Left kidney (tissue), 2 donors: ENCODE measurements around the gene NFIX. TPM values are rescaled to one million over a fixed set of nuclear protein-coding genes. Genes with fewer than 3 reads are reported as not detected.

Source experiments
- DNase-seq: peaks from one replicate; pipeline ENCODE4 v3.0.0-alpha.2; 2013
- polyA plus RNA-seq: library from polyadenylated mRNA; unstranded; fragments of 120-200 nt; gene quantifications from one replicate; pipeline ENCODE4 v1.2.1, GENCODE V29; 2013; ENCODE audit not compliant: insufficient read length

The NFIX gene
- polyA plus RNA-seq, 1 donor, result 14.6 TPM

- peak; percentile 84 for DNase-seq
Observed at GRCh38 chr19:13053761-13054625, 58.7 kb downstream of the NFIX start.

GRCh38 chr19:13054626-13055212 lies 59.4 kb downstream of the NFIX start:
- DNase-seq, result no peak

DNA sequence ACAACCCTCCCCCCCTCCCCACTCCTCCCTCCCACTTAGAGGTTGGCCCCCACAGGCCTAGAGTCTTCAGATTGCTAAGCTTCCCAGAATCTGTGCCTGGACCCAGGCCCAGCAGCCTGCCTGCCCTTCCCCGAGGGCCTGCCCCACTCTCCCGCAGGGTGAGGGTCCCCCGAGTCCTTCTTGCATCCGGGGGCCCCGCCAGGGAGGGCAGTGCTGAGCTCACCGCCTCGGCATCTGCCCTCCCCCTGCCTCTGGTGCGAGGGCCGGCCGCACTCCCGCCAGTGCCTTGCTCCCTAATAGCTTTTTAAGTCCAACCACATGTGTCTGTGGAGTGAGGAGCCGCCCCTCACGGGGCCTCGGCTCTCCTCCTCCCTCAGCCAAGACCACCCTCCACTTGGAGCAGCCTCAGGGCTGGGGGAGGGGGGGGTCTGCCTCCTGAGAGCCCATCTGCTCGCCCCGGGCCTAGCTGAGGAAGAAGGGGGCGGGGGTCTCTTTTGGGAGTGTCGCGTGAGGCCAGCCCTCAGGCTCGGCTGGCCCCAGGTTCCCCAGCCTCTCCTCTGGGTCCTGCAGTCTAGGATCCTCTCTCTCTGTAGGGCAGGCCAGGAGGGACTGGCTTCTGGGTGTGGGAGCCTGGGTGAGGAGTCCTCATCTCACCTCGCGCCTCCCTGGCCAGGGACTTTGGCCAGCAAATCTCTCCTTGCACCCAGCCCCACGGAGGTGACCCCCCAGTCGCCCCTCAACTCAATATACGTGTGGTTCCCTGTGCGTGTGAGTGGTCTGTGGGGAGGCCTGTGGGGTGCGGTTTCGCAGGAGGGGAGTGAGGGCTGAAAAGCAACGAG lies 60.2 kb downstream of the NFIX start:
- no peak for DNase-seq

- no peak for DNase-seq
Observed at GRCh38 chr19:13056052-13056660, 60.9 kb downstream of the NFIX start.

DNA sequence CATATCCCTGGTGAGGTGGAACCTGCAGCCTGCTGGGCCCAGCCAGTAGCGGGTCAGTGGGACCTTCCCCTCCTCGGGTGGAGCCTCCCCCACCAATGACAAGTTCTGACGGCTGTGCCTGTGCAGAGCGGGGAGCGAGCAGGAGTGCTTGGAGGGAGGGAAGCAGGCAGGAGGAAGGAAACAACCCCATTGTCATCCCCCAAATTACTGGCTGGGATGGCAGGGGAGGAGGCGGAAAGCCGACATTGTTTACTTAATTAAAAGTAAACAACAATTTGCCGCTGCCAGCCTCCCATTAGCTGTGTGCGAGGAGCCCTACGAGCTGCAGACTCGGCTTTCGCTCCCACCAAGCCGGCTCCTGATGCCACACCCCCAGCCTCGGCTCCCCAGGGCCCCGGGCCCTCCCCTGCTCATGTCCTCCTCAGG lies 61.9 kb downstream of the NFIX start:
- no peak for DNase-seq

DNA sequence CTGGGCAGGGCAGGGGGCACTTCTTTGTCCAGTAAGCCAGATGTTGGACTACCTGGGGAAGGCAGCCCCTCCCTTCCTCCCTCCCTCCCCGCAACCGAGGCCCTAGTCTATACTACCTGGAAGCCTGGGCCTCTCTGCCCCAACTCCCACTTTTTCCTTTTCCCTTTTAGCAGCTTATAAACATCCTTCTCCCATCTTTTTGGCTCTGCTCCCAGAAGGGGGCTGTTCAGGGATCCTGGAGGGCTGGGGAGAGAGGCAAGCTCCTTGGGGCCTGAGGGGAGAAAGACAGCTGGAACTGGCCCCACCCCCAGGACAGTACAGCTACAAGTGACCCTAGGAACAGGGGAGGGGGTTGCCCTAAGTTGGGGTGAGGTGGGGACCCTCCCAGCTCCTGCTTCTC lies 62.5 kb downstream of the NFIX start:
- DNase-seq, result no peak

DNA sequence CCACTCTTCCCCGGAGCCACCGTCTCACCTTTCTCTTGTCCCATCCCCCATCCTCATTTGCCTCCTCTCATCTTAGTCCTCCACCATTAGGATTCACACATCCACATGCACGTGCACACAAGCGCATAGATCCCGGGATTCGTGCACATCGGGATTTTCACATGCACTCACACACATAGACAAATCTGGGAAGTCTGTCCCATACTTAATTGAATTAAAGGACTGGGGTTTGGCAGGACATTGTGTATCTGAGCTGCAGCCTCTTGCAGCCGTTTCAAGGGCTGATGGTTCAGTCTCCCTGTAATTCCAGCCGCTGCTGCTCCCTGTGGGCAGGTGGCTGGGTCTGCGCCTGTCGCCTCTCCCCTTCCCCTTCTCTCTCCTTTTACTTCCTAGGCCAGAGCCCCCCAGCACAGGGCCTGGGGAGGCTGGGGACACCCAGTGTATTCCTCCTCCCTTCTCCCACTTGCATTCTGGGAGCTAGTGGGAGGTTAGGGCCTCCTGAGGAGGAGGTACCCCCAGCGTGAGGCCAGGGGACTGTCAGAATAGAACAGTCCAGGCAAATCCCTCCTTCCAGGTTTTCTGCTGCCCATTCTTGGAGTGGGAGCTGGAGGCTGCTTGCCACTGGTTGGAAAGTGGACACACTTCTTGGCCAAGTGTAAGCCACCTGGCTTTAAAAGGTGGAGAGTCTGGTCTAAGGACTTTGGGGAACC lies 63.8 kb downstream of the NFIX start:
- no peak for DNase-seq

- DNase-seq, result no peak
Observed at GRCh38 chr19:13060233-13060963, 65.1 kb downstream of the NFIX start.

DNA sequence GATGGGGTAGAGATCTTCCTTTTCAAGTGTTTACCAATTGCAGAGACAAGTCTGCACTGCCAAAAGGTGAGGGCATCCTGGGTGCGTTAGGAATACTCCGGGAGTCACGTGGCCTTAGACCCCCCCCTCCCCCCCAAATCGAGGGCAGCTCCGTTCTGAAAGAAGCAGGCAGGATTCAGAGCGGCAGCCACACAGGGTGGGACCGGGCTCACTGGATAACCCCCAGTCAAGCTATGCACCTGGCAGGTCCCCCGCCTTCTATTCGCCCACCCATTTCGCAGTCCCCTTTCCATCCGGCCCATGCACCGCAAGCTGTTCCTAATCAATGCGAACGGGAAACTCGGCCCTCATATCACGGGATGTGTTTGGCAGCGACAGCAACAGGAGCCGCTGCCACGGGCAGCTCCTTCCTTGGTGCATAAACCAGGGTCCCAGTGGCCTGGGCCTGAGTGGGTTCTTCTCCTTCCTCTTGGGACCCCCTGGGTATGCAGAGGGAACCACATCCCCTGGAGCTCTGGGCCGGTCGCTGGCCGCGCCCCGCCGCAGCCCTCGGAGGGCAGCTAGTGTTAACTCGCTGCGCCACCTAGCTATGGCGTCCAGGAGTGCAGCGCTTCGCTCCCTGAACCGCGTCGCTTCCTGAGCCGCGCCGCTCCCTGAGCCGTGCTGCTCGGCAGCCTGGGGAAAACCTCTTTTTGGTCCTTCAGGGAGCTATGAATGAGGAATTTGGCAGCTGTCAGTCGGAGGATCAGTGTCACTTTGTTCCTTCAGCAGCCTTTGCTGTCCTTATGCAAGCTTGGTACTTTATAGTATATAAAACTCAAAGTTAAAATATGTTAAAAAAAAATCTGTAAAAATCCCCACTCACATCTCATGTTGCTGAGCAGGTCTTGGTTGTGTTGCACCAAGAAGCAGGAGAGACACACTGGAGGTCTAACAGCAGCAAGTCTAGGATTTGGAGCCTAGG lies 66.0 kb downstream of the NFIX start:
- DNase-seq, result peak; percentile 83

- no peak for DNase-seq
Observed at GRCh38 chr19:13062317-13062716, 67.0 kb downstream of the NFIX start.

DNA sequence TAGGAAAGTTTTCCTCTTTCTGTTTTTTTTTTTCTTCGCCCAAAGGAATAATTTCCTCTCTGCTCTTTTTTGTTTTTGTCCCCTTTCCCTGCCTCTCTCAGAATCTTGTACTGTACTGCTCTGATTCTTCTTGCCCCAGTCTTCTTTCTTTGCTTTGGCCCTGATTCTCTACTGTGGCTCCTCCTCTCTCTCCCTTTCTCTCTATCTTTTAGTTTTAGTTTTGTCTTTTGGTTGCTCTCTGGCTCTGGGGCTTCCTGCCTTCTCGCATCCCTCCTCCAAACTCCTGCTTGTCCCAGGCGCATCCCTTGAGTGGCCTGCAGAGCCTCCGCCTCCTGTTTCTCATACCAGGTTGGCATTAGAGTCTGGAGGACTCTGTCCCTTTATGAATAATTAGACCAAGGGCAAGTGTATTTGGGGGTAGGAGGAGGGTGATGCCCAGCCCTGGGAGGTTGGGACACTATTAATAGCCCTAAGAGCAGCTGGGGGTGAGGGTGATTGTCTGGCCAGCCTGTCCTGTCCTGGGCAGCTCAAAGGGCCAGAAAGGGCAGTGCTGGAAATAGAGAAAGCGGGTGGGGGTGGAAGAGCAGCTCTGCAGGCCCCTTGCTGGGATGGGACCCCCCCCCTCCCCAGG lies 68.3 kb downstream of the NFIX start:
- no peak for DNase-seq

- DNase-seq, result no peak
Observed at GRCh38 chr19:13064092-13064489, 68.8 kb downstream of the NFIX start.

DNA sequence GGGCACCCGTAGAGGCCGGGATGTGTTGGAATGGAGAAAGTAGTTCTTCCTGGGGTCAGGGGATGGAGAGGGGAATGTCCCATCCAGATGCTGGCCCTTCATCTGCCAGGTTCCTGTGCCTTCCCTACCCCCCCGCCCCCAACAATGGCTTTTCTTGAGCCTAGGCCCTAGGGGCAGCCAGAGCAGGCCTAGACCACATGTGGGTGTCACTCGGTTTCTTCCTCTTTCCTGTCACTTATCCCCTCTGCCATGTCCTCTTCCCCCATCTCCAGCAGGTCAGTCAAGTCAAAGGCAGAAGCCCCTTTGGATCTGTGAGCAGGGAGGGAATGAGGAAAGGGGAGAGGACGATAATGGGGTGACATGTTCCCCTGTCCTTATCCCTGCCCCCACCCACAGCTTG lies 71.0 kb downstream of the NFIX start:
- no peak for DNase-seq

GRCh38 chr19:13066933-13067807 lies 71.9 kb downstream of the NFIX start:
- no peak for DNase-seq

DNA sequence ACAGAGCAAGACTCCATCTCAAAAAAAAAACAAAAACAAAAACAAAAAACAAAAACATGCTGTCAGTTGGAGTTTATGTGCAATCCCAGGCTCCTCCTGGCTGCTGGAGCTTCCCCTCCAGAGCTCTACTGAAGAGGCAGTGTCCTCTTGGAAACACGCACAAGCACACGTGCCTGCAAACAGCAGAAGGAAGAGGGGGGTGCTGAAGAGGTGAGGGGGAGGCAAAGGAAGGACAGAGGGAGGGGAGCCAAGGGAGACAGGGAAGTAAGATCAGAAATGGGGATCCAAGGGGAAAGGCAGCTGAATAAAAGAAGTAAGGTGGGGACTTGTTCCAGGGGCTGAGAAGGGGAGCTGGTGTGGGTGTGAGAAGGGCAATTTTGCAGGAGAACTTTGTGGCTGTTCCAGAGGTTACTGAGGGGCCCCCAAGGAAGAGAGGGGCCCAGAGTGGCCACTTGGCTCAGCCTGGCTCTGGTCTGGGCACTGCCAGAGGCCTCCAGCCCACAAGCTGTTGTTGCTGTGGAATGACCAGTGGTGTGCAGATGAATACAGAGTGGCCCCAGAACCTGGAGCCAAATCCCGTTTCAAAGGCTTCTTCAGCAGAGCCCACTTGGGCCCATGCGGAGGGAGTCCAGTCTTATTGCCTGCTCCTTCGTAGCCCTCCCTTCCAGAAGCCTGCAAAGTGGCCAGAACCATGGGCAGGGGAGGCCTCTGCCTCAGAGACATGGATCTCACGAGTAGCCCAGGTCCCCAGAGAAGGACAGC lies 73.0 kb downstream of the NFIX start:
- DNase-seq, result no peak

- no peak for DNase-seq
Observed at GRCh38 chr19:13069415-13070359, 74.4 kb downstream of the NFIX start.
